ENCODE results near the gene PFDN1.

DNA sequence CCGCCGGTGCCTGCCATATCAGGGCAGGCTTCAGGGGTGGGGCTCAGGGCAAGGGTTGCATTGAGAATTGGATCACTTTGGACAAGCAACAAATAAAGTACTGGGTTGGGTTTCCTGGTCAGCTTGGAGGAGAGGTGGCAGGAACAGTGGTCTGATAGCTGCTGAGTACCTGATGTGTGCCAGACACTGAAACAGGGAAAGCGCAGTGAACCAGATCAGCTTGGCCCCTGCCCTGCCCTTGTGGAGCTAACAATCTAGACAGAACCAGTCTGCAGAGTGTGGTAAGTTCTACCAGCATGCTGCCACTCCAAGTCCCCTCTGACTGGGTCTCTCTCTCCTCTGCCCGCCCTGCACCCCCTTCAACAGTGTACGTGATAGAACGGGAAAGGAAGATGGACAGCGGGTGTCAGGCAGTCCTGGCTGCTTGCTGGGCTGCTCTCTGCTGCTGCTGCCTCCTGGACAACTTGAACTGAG, 74.5 kb downstream of the PFDN1 start:
- no peak for TF ChIP-seq EZH2 (IDR thresholded peaks at IDR 0.05)
- no peak for TF ChIP-seq POLR2AphosphoS5 (IDR thresholded peaks at IDR 0.05; ENCODE audit: borderline replicate concordance, low read depth, low read length)
- no peak for TF ChIP-seq FOXP2 (optimal IDR thresholded peaks at IDR 0.05; ENCODE audit: control extremely low read depth, extremely low read length, insufficient read depth)
